H9 (cell line): Measurements from ENCODE around the gene SDHB. TPM values are rescaled to one million over a fixed set of nuclear protein-coding genes. Genes with fewer than 3 reads are reported as not detected.

Experiments
- DNase-seq: peaks from one replicate; pipeline ENCODE4 v3.0.0-alpha.2; 2017
- H2AFZ ChIP-seq: one replicate; pipeline ENCODE4 v1.6.1; 2013; ENCODE audit warnings: mild to moderate bottlenecking, low read length, control low read depth, moderate library complexity
- H2AK5ac ChIP-seq: 2 replicates; pipeline ENCODE4 v1.6.1; 2013; ENCODE audit warnings: low read length, control low read depth, mixed read lengths; ENCODE audit not compliant: insufficient read length
- H2BK120ac ChIP-seq: one replicate; pipeline ENCODE4 v1.6.1; 2013; ENCODE audit warnings: low read depth, mild to moderate bottlenecking, low read length, control low read depth, inconsistent platforms; ENCODE audit not compliant: poor library complexity, severe bottlenecking
- H2BK12ac ChIP-seq: 2 replicates; pipeline ENCODE4 v1.6.1; 2013; ENCODE audit warnings: low read length, control low read depth, mixed read lengths, low read depth; ENCODE audit not compliant: insufficient read length
- H2BK15ac ChIP-seq: 2 replicates; pipeline ENCODE4 v1.6.1; 2013; ENCODE audit warnings: low read depth, low read length, control low read depth
- H2BK20ac ChIP-seq: one replicate; pipeline ENCODE4 v1.6.1; 2013; ENCODE audit warnings: low read depth, mild to moderate bottlenecking, low read length, control low read depth, inconsistent platforms; ENCODE audit not compliant: poor library complexity, severe bottlenecking
- H2BK5ac ChIP-seq: 2 replicates; pipeline ENCODE4 v1.6.1; 2013; ENCODE audit warnings: low read length, control low read depth, mixed read lengths; ENCODE audit not compliant: insufficient read length
- H3K14ac ChIP-seq: 2 replicates; pipeline ENCODE4 v1.6.1; 2013; ENCODE audit warnings: low read length, control low read depth; ENCODE audit not compliant: insufficient read depth
- H3K18ac ChIP-seq: 2 replicates; pipeline ENCODE4 v1.6.1; 2013; ENCODE audit warnings: low read depth, mild to moderate bottlenecking, mixed read lengths, low read length, control low read depth; ENCODE audit not compliant: insufficient read length
- H3K23ac ChIP-seq: 2 replicates; pipeline ENCODE4 v1.6.1; 2013; ENCODE audit warnings: low read length, control low read depth, mixed read lengths, low read depth; ENCODE audit not compliant: insufficient read length
- H3K23me2 ChIP-seq: 2 replicates; pipeline ENCODE4 v1.6.1; 2013; ENCODE audit warnings: low read depth, mild to moderate bottlenecking, mixed read lengths, low read length, control low read depth; ENCODE audit not compliant: insufficient read length, poor library complexity, severe bottlenecking
- H3K27ac ChIP-seq: 2 replicates; pipeline ENCODE4 v1.5.1; 2013; ENCODE audit warnings: low read length, control low read depth, mixed read lengths, low read depth; ENCODE audit not compliant: insufficient read length
- H3K27me3 ChIP-seq: 2 replicates; pipeline ENCODE4 v1.6.1; 2013; ENCODE audit warnings: low read length, control low read depth, inconsistent platforms; ENCODE audit not compliant: insufficient read depth
- H3K4ac ChIP-seq: 2 replicates; pipeline ENCODE4 v1.6.1; 2013; ENCODE audit warnings: low read depth, mild to moderate bottlenecking, control low read depth, inconsistent platforms, low read length, moderate library complexity
- H3K4me1 ChIP-seq: 2 replicates; pipeline ENCODE4 v1.6.1; 2013; ENCODE audit warnings: low read length, control low read depth, inconsistent platforms; ENCODE audit not compliant: insufficient read depth
- H3K4me2 ChIP-seq: 2 replicates; pipeline ENCODE4 v1.6.1; 2013; ENCODE audit warnings: low read length, control low read depth, mixed read lengths; ENCODE audit not compliant: insufficient read length, insufficient read depth
- H3K56ac ChIP-seq: 2 replicates; pipeline ENCODE4 v1.6.1; 2013; ENCODE audit warnings: low read depth, mild to moderate bottlenecking, mixed read lengths, low read length, control low read depth; ENCODE audit not compliant: insufficient read length
- H3K79me1 ChIP-seq: 2 replicates; pipeline ENCODE4 v1.6.1; 2013; ENCODE audit warnings: low read depth, mild to moderate bottlenecking, moderate library complexity, low read length, control low read depth, inconsistent platforms; ENCODE audit not compliant: insufficient read depth, poor library complexity, severe bottlenecking
- H3K79me2 ChIP-seq: 2 replicates; pipeline ENCODE4 v1.6.1; 2013; ENCODE audit warnings: low read length, control low read depth, inconsistent platforms; ENCODE audit not compliant: insufficient read depth
- H3K9ac ChIP-seq: 2 replicates; pipeline ENCODE4 v1.6.1; 2013; ENCODE audit warnings: low read length, control low read depth, mixed read lengths; ENCODE audit not compliant: insufficient read length; ENCODE audit errors: extremely low read depth
- H3K9me3 ChIP-seq: one replicate; pipeline ENCODE4 v1.6.1; 2013; ENCODE audit warnings: low read depth, low read length, inconsistent platforms; ENCODE audit not compliant: control insufficient read depth
- H3T11ph ChIP-seq: one replicate; pipeline ENCODE4 v1.6.1; 2013; ENCODE audit warnings: mild to moderate bottlenecking, low read length, control low read depth, inconsistent platforms
- H4K20me1 ChIP-seq: one replicate; pipeline ENCODE4 v1.6.1; 2013; ENCODE audit not compliant: control insufficient read depth, insufficient read length, insufficient read depth
- H4K5ac ChIP-seq: 2 replicates; pipeline ENCODE4 v1.6.1; 2013; ENCODE audit warnings: low read depth, mild to moderate bottlenecking, mixed read lengths, low read length, control low read depth; ENCODE audit not compliant: insufficient read length
- H4K8ac ChIP-seq: replicated peaks from 2 replicates; pipeline ENCODE4 v1.6.1; 2013; ENCODE audit warnings: low read length, control low read depth, mixed read lengths, low read depth; ENCODE audit not compliant: insufficient read length
- H4K91ac ChIP-seq: 2 replicates; pipeline ENCODE4 v1.6.1; 2013; ENCODE audit warnings: low read depth, mild to moderate bottlenecking, moderate library complexity, mixed read lengths, low read length, control low read depth; ENCODE audit not compliant: insufficient read length
- H3K27ac Mint-ChIP-seq, 3 experiments: 2 replicates in 2 of 3; 3 replicates in 1 of 3; pipeline ENCODE4 v1.8.0; 2020 to 2021; ENCODE audit warnings: mixed read lengths in 3 of 3, mild to moderate bottlenecking in 1 of 3, moderate library complexity in 1 of 3
- H3K27me3 Mint-ChIP-seq: 2 replicates; pipeline ENCODE4 v1.8.0; 2021; ENCODE audit warnings: low read depth, mild to moderate bottlenecking, moderate library complexity, mixed read lengths
- H3K36me3 Mint-ChIP-seq, 3 experiments: 2 replicates in 2 of 3; 3 replicates in 1 of 3; pipeline ENCODE4 v1.8.0; 2020 to 2021; ENCODE audit warnings: low read depth in 3 of 3, mixed read lengths in 3 of 3; ENCODE audit not compliant: insufficient read depth in 1 of 3
- H3K4me1 Mint-ChIP-seq, 2 experiments: 2 replicates each; pipeline ENCODE4 v1.8.0; 2020; ENCODE audit warnings: mixed read lengths in 2 of 2
- H3K4me3 Mint-ChIP-seq, 2 experiments: 2 replicates in 1 of 2; 3 replicates in 1 of 2; pipeline ENCODE4 v1.8.0; 2020 to 2021; ENCODE audit warnings: mild to moderate bottlenecking in 2 of 2, mixed read lengths in 2 of 2, moderate library complexity in 1 of 2
- H3K9me3 Mint-ChIP-seq, 2 experiments: 2 replicates in 1 of 2; 3 replicates in 1 of 2; pipeline ENCODE4 v1.8.0; 2020; ENCODE audit warnings: mild to moderate bottlenecking in 2 of 2, mixed read lengths in 2 of 2, moderate library complexity in 1 of 2
- WGBS: extraction: QIAGEN DNeasy Blood & Tissue Kit; methylation state at CpG from one replicate; pipeline ENCODE4 v1.1.7; 2013; ENCODE audit warnings: missing lambda C conversion rate, low lambda C conversion rate, mixed read lengths; ENCODE audit not compliant: insufficient read length; ENCODE audit errors: extremely low coverage; 5-methylcytosine and 5-hydroxymethylcytosine counted together
- total RNA-seq: library from RNA; stranded (reverse); gene quantifications from 2 replicates; pipeline ENCODE4 v1.2.1, GENCODE V29; 2021
- TF ChIP-seq, protein P1 (sequence below): fragments of 200-600 bp; sonication (generic); conservative IDR thresholded peaks from 3 replicates; pipeline ENCODE4 v1.8.0; 2021; ENCODE audit warnings: antibody characterized with exemption, mild to moderate bottlenecking

SDHB gene
- total RNA-seq, 1 experiment from 2014 or later: 77.5 TPM

DNA sequence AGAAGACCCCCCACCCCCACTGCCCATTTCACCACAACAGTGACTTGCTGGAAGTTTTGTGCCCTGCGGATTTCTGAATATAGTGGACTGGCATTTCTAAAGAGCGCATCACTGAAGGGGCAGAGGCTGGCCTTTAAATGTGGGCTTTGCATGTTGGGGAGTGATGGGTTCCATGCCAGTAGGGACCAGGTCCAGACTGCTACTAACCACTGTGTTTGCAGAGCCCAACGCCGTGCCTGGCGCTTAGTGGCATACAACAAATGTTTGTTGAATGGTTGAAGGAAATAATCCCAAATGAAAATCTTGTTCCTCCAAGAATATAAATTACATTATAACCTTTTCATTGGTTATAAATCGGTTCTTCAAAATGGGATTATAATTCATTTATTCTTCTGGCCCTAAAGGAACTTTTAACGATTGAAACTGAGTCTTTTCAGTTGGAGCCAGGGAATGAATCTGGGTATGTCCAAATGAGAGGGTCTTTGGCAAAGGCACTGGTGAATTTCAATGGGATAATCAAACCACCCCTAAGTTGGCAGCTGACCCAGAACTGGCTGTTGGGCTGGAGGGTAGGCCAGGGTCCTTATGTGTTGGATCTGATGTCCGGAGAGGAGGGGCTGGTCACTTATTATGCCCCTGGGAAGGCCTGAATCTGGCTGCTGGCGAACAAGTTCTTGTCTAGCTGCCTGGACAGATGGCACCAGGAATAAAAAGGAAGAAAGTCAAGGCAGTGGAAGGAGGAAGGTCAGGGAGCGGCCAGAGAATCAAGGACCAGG, 13.8 kb upstream of the SDHB start:
- Mint-ChIP-seq H3K27ac (no peak overlapping the region), H3K4me3 (no peak overlapping the region), H3K9me3 (peaks cover 2 to 3% of the 10 kb centered on the region in 2 experiments; a peak in 1 of 5 replicates), H3K36me3 (no peaks in the 10 kb centered on the region), H3K27me3 (peaks cover 5% of the 10 kb centered on the region; the same call in 1 of the 2 replicates), H3K4me1 (peaks cover 4 to 11% of the 10 kb centered on the region in 2 experiments)
- no peak overlapping the region for H2BK120ac ChIP-seq
- no peak overlapping the region for H2BK5ac ChIP-seq
- H3K23ac ChIP-seq: no peak overlapping the region
- H3K56ac ChIP-seq: no peak overlapping the region
- H4K20me1 ChIP-seq: no peaks in the 10 kb centered on the region
- no peak overlapping the region for H2BK20ac ChIP-seq
- no peak overlapping the region for H4K91ac ChIP-seq
- TF ChIP-seq, protein P1, sequence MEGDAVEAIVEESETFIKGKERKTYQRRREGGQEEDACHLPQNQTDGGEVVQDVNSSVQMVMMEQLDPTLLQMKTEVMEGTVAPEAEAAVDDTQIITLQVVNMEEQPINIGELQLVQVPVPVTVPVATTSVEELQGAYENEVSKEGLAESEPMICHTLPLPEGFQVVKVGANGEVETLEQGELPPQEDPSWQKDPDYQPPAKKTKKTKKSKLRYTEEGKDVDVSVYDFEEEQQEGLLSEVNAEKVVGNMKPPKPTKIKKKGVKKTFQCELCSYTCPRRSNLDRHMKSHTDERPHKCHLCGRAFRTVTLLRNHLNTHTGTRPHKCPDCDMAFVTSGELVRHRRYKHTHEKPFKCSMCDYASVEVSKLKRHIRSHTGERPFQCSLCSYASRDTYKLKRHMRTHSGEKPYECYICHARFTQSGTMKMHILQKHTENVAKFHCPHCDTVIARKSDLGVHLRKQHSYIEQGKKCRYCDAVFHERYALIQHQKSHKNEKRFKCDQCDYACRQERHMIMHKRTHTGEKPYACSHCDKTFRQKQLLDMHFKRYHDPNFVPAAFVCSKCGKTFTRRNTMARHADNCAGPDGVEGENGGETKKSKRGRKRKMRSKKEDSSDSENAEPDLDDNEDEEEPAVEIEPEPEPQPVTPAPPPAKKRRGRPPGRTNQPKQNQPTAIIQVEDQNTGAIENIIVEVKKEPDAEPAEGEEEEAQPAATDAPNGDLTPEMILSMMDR: no peak
- H4K8ac ChIP-seq: no peak overlapping the region
- no peak overlapping the region for H3K4me2 ChIP-seq
- DNase-seq: no peak
- H3K9ac ChIP-seq: no peak overlapping the region
- H3K79me2 ChIP-seq: no peaks in the 10 kb centered on the region
- H3K27me3 ChIP-seq: no peaks in the 10 kb centered on the region
- no peak overlapping the region for H2BK12ac ChIP-seq
- H3K79me1 ChIP-seq: no peaks in the 10 kb centered on the region
- no CpG with 5 or more reads among the region's 10 CpGs for WGBS
- H3K4ac ChIP-seq: no peak overlapping the region
- H2AK5ac ChIP-seq: no peak overlapping the region
- no peaks in the 10 kb centered on the region for H3K4me1 ChIP-seq
- no peaks in the 10 kb centered on the region for H3K23me2 ChIP-seq
- H2BK15ac ChIP-seq: no peak overlapping the region
- H3K14ac ChIP-seq: no peak overlapping the region
- no peak overlapping the region for H3T11ph ChIP-seq
- no peaks in the 10 kb centered on the region for H3K9me3 ChIP-seq
- no peak overlapping the region for H2AFZ ChIP-seq
- no peak overlapping the region for H3K27ac ChIP-seq
- H4K5ac ChIP-seq: no peak overlapping the region
- no peak overlapping the region for H3K18ac ChIP-seq
